RPMI7951 (cell line): ENCODE results near the gene CHMP4A. TPM values are rescaled to one million over a fixed set of nuclear protein-coding genes. Genes with fewer than 3 reads are reported as not detected.

Experiments
- DNase-seq: peaks from one replicate; pipeline ENCODE4 v3.0.0-alpha.2; 2012; ENCODE audit warnings: low read depth
- total RNA-seq: library from RNA; depleted of rRNA; stranded (reverse); fragments of >200 nt; shearing (Covaris generic); gene quantifications from 2 replicates; pipeline ENCODE4 v1.2.3, GENCODE V29; 2014

CHMP4A gene
- total RNA-seq, 1 experiment from 2014 or later = 13.5 TPM

- DNase-seq = peak; percentile 16
These were observed 33.1 kb downstream of the CHMP4A start for GRCh38 chr14:24179961-24180796.

- no peak for DNase-seq
These were observed 33.9 kb downstream of the CHMP4A start for GRCh38 chr14:24179294-24179960.

- no peak for DNase-seq
These were observed 34.7 kb downstream of the CHMP4A start for GRCh38 chr14:24178399-24179178.

- no peak for DNase-seq
These were observed 35.4 kb downstream of the CHMP4A start for GRCh38 chr14:24177891-24178290.

- DNase-seq = no peak
These were observed 36.1 kb downstream of the CHMP4A start for GRCh38 chr14:24177041-24177825.

- no peak for DNase-seq
These were observed 36.7 kb downstream of the CHMP4A start for GRCh38 chr14:24176599-24176998.

- no peak for DNase-seq
These were observed 40.4 kb downstream of the CHMP4A start for GRCh38 chr14:24172871-24173281.

GRCh38 chr14:24172261-24172860, 40.9 kb downstream of the CHMP4A start:
- no peak for DNase-seq

GRCh38 chr14:24171422-24172260, 41.6 kb downstream of the CHMP4A start, which contains the start of gene REC8:
TSS of gene REC8 (plus strand) at chr14:24172080. CDS start at chr14:24172553, 473 bp downstream.
- no peak for DNase-seq

- no peak for DNase-seq
These were observed 45.7 kb downstream of the CHMP4A start for GRCh38 chr14:24167469-24168114.

GRCh38 chr14:24165785-24166184, 47.5 kb downstream of the CHMP4A start:
- DNase-seq = no peak

- DNase-seq = no peak
These were observed 48.7 kb downstream of the CHMP4A start for GRCh38 chr14:24164518-24164991.

GRCh38 chr14:24162093-24162492, 51.2 kb downstream of the CHMP4A start:
- DNase-seq = no peak

- DNase-seq = peak; percentile 92
These were observed 52.2 kb downstream of the CHMP4A start, which contains the start of gene IRF9 for GRCh38 chr14:24160850-24161804. TSS of gene IRF9 (plus strand) at chr14:24161265. CDS start at chr14:24162145, 880 bp downstream.

- DNase-seq = no peak
These were observed 52.8 kb downstream of the CHMP4A start for GRCh38 chr14:24160499-24160849.

- no peak for DNase-seq
These were observed 53.4 kb downstream of the CHMP4A start for GRCh38 chr14:24159777-24160498.
